Hematopoietic multipotent progenitor cell treated with erythropoietin and hydrocortisone succinate and interleukin-3 and kit ligand, for 6 days (in vitro differentiated cells): Measurements from ENCODE around the gene IFNGR1.
"Not testable (repeated sequence)": the region's sequence is repeated elsewhere in the genome, so short reads cannot be mapped to it uniquely, and the experiment has no call there.

Source experiments
- DNase-seq: peaks from one replicate; pipeline ENCODE4 v3.0.0-alpha.2; 2015

The IFNGR1 gene

DNA sequence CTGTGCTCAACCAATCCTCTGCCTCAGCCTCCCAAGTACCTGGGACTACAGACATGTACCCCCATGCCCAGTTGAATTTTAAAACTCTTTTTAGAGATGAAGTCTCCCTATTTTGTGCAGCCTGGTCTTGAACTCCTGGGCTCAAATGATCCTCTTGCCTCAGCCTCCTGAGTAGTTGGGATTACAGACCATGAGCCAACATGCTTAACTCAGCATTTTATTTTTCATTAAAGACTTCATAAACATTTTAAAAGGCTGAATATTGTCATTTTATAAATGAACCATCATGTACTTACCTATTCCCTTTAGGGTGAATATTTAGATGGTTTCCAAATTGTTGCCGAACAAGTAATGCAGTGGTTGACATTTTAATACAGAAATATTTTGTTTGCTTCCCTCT lies 16.5 kb upstream of the IFNGR1 start:
- no peak for DNase-seq

DNA sequence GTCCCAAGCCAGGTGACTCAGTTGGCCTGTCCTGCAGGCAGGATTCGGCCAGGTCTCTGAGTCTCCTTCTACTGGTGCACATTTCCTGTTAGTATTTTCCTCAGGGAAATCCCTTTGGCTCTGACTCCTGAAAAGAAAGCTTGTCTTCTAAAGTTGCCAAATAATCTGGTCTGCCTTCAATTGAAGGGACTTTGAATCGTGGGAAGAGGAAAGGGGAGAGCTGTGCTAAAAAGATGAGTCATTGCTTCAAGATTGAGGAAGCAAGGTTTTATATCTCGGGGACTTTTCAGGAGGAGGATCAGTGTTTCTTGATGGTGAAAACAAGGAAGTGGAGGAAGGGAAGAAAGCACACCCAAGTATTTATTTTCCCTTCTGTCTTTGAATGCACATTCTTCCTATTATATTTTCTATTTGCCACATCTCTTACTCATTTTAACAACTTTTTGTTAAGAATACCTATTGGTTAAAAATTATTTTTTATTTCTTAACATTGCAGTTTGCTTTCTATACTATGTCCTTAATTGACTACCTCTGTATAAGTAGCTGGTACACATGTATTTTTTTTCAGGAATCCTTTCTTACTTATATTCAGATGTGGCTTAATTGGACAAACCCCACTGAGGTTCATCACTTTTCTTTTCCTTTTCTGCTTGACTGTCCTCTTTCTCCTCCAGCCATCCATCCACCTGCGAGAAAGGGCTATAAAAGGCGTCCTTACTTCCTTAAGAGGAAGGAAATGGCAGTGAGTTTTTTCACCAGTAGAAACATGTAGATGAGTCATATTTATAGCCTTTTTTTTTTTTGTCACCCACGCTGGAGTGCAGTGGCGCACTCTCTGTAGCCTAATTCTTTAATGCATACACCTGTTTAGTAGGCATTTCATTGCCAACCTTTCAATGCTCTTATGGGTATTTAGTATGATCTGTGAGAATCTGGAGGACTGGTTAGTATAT lies 15.0 kb upstream of the IFNGR1 start:
- peak; percentile 32 for DNase-seq

DNA sequence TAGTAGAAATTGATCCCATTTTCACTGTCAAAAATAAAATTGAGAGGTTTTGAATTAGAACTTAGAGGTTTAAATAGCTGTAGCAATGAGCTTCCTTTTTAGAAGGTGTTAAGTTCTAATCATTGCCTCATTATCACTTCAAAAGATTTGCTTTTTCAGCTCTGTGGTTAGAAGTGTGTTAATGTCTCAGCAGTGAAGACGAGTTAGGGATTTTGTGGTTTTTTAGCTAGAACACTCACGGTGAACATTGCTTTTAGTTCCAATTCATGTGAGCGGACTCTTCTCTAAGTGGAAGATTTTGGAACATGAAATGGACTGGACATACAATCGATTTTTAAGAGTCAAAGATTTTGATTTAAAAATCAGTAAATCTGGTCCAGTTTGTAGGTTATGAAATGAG lies 12.7 kb upstream of the IFNGR1 start:
- DNase-seq: no peak

DNA sequence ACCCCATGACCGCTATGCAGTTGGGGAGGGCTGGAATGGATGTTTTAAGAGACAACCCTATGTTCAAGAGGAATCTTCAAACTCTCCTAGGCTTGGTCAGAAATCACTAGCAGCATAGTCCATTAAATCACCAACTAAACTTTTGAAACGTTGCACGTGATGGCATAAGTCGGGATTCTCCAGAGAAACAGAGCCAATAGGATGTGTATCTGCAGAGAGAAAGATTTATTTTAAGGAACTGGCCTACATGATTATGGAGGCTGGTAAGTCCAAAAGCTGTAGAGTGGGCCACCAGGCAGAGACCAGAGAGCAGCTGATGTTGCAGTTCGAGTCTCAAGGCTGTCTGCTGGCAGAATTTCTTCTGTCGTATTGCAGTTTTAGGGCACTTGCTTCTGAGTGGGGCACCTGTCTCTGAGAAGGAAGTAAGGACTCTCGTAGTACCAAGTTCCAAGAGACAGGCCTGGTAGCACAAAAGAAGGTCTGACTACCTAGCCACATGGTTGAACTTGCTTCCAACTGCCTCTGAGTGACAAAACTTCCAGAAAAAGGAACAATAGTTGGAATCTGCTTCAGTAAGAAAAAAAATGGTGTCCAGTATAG lies 11.9 kb upstream of the IFNGR1 start:
- no peak for DNase-seq

DNA sequence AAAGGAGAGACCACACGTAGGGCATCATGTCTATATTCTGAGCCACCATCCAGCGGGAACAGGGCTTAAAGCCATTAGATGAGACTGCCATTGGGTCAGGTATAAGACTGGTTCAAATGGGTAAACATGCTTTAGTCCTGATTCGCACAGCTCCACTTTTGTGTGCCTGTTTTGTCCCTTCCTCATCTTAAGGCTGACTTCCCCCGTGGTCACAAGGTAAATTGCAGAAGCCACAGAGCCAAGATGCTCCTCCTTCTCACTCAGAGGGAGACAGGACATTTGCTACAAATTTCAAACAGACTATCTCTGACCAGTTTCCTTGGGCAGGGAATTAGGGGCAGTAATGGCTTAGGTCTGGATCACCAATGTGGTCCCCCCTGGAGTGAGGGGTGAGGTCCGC lies 11.4 kb upstream of the IFNGR1 start:
- DNase-seq: peak; percentile 22

DNA sequence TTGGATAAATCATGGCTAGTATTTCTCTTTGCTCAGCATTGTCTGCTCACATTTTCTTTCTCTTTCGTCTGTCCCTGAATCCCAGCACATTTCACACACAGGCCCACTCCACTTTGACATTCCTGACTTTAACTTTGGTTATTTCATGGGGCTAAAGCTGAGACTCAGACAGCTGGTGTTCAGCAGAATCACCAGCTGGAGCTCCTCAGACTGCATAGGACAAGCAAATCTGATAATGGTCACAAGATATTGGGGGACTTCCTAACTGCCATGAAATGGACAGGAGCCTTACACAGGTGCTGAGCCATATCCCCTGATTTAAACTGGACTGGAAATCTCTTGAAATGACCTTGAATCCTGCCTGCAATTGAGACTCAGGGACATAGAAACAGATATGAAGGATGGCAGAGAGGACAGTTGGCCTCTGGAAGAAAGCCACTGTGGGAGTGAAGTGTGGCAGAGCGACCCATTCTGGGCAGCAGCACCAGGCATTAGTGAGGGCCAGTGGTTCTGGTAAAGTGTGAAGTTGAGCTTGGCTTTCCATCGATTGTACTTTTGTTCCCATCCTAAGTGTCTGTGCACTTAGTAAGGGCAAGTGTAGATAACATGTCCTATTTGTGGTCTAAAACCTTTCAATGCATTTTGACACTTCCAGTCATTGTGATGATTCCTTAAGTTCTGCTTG lies 10.0 kb upstream of the IFNGR1 start:
- DNase-seq: no peak

DNA sequence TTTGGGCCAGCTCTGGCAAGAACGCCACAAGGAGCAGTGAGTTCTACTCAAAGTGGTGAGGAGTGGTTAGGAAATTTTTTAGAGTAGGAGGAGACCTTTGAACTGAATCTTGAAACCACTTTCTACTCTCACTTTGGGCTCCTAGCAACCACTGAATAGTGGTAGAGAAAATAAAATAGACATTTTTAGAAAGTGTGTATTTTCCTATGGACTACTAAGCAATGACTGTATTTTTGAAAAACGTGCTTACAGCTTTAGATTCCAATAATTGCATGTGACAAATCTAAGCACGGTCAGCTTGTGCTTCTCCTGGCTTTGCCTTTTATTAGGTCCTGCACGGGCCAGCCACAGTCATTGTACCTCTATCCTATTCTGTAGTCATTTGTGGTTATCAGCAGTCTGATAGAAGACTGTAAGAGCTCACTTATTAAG lies 8.7 kb upstream of the IFNGR1 start:
- DNase-seq: no peak

DNA sequence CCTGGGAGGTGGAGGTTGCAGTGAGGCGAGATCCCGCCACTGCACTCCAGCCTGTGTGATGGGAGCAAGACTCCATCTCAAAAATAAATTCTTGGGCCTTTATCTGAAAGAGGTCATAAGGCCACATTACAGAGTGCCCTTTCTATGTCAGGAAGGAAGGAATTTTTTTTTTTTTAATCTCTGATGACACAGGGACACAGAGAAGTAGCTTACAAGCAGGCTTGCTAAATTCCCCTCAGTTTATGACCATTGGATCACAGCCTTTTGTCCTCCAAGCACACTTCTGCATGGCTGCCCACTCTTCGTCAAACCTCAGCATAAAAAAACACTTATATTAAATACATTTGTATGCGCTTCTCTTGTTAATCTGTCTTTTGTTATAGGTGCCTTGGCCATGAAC lies 7.5 kb upstream of the IFNGR1 start:
- DNase-seq: no peak

DNA sequence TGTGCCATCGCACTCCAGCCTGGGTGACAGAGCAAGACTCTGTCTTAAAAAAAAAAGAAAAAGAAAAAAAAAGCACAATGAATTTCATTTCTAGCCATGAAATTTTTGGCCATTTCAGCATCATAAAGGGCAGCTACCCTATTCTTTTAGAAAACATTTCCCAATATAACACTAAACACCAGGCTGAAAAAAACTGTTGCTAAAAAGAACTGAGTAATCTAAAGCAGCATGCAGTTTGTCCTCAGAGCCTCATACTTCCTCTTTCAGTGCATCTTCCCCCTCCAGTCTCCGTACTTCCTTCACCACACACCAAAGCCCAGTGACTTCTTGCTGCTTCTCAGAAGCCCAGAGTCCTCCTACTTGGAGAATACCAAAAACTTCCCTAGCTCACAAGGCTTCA lies 5.6 kb upstream of the IFNGR1 start:
- DNase-seq: peak; percentile 78

DNA sequence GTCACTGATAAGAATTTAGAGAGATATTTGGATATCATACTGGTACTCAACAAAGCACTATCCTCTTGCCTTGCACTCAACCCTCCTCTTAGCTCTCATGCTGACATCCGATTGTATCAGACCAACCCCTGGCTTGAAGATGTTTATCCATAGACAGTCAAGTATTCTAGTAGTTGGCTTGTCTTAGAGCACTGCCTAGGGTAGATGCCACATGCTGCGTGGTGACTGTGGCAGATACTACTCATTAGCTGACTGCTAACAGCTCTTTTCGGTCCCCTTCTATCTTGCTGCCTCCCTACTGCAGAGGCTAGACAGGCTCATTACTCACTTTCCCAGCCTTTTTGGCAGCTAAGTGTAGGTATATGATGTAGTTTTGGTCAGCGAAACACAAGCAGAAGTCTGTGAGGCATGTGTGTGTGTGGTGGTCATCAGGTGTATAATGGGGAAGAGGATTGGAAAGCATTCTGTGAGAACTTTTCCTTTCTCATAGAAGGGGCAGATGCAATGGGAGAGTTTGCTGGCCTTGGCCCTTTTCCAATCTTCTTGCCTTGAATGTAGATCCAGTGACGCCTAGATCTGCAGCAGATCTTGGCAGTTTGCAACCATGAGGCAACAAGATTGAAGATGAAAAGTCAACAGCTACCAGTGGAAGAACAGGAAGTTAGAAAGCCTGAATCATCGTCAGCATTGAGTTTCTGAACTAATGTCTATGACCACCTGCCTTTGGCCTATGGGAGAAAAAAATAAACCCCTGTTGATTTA lies 4.4 kb upstream of the IFNGR1 start:
- DNase-seq: peak; percentile 80

DNA sequence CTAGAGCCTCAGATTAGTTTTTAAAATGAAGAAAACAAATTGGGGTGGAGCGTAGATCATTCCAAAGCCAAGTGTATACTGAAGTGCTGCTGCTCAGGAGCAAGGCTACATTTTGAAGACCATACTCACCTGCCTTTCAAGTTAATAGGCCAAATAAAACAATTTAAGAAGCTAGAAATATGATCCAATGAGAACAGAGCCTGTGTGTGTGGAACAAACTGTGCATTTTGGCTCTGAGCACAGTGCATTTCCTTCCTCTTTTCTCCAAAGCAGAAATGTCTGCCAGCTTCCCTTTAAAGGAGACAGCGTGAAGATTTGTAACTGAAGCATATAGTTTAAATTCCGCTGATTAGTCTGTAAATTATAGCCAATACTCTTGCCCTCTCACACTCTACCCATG lies 3.2 kb upstream of the IFNGR1 start:
- peak; percentile 75 for DNase-seq

DNA sequence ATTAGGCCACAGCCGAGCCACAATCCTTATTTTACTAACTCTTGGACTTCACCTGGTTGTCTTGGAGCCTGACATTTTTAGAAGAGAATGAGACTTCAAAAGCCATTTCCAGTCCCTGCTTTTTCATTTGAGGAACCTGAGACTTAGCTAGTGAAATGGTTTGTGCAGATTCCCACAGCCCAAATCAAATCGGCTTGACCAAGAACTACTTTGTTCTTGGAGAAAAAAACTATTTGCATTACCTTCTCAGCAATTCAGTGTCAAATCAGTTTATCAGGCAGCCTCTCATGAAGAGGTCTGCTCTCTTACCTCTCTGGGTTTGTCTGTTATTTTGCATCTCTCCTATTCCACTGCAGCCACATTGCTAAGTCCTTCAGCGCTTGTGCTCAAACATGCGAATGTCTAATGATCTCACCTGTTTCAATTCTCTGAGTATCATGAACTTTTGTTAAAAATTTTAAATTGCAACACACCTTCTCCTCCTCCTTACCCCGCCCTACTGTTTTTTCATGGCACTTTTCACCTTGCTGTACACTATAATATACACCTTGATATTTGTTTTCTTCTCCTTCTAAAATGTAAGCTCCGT lies 573 bp upstream of the IFNGR1 start:
- DNase-seq: no peak

DNA sequence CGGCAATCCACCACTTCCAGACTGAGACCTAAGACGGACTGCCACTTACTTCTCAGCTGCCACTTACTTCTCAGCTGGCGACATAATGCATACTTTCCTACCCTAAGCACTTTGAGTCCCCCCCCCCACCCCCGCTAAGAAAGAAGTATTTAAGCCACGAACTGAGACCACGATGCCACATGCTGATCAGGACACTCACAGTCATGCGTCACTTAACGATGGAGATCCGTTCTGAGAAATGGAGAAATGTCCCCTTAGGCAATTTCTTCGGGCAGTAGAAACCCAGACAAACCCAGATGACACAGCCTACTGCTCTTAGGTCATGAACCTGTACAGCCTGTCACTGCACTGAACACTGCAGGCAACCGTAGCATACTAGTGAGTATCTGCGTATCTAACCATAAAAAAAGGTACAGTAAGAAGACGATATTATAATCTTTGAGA lies 690 bp downstream of the IFNGR1 start:
- peak; percentile 76 for DNase-seq

DNA sequence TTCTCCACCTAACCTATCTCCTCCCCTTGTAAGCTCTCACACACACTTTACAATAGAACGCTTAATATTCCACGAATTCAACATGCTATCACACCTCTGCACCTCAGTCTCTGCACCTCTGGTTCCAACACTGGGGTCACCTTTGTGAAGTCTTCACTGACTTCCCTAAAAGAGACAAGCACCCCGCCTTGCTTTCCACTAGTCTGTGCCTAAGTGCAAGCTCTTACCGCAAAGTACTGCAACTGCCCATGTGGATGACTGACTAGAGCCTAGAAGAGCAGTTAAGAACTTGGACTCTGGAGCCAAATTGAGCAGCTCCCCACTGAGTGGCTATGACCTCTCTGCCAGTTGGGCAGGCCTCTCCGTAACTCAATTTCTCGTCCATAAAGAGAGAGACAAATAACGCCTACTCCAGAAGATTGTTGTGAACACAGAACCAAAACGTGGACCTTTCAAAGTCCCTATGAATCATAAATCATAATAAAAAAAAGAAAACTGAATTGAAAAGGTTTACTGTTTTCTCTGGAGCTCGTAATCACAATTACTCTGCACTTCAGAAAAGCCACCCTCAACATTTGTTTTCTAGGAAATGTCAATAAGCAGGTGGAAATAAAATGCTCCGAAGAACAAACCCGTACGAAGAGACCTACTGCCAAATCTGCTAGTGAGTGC lies 1.2 kb downstream of the IFNGR1 start:
- DNase-seq: peak; percentile 81

DNA sequence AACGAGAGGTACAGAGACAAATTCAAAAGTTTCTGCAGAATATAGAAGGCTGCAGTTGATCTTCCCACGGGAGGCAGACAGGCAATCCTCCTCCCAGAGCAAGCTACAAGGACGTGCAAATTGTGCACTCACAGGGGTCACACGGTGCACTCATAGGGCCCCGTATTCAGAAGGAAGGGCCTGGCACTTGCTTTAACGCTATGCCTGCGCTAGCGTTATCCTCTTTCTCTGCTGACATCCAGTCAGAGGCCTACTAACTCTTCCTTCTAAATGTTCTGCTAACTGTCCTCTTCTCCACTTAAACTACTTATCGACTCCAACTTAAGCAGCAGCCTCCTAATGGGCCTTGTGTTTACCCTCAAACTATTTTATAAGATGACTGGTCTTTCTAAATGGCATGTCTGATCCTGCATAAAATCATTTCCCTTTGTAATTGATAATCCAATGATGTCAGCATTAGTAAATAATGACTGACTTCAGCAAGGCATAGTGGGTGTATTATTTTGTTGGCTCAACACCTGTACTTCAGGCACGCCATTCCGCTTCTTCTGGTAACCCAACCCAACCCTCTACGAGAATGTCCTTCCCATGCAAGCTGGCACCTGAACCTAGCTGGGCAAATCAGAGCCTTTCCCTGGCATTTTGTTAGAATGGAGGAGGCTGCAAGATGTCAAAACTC lies 2.2 kb downstream of the IFNGR1 start:
- DNase-seq: no peak

DNA sequence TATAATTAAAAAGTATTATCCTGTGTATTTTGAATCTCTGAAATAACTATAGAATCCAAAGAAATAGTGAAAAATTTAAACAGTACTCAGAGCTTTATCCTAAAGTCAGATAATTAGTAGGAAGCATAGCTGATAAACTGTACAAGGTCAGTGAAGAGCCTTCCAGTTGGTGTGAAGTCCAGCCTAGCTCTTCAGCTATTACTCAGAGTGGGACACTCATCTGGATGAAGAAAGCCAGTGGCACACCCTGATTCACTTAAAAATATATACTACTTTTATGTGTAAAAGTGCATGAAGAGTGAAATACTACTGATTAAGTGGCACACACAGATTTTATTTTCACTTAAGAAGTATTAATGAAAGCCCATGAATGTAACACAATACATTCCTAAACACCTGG lies 3.1 kb downstream of the IFNGR1 start:
- DNase-seq: no peak

DNA sequence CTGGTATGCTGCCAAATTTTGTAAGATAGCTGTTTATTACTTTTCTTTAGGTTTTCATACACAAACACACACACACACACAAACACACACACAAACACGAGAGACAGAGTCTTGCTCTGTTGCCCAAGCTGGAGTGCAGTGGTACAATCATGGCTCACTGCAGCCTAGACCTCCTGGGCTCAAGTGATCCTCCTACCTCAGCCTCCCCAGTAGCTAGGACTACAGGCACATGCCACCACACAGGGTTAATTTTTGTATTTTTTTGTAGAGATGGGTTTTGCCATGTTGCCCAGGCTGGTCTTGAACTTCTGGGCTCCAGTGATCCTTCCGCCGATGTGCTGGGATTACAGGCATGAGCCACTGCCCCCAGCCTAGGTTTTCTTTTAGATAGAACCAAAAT lies 3.6 kb downstream of the IFNGR1 start:
- not testable (repeated sequence) for DNase-seq

DNA sequence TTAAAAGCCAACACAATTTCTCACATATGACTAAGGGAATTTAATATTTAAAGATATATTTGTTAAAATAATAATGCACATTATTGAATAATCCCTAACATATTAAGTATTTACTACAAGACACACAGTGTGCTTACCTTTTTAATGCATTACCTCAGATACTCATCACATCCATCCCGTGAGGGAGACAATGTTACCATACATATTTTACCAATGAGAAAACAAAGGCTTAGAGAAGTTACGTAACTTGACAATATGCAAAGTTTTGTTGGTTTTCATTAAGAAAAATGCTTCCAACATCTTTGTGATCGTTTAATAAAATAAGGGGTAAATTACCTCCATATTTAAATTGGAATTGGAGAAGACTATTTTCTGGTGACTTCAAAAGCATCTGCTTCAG lies 4.3 kb downstream of the IFNGR1 start:
- DNase-seq: no peak

DNA sequence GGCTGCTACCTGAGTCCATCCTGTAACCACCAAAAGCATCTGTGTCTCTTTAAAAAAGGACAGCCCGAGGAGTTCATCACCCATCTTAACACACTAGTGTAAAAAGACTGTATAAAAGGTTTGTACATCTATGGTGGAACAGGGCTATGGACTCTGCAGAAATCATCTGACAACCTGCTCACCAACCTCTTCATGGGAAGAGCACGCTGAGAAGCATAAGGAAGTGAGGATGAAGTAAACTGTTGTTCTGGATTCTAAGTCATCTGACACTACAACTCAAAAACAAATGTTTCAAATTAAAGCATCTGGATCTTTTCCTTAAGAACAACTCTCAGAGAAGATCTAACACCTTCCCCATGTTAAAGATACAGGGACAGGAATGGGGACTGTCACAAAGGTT lies 5.4 kb downstream of the IFNGR1 start:
- DNase-seq: no peak

DNA sequence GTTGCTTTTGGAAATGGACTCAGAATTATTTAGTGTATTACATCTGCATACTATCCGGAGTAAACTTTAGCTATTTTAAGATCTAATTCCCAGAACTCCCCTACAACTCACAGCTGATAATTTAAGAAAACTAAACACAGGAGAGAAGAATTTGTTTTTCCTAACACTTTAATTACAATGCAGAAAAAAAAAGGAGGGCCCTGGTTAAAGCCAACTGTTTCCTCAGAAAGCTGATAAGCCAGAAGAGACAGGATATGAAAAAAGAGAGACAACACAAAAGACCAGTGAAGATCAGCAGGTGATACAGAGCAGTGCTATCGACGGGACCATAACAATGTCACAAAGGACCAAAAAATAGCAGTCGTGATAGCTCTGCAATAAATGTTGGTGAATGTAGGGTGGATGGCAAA lies 5.8 kb downstream of the IFNGR1 start:
- peak; percentile 67 for DNase-seq

DNA sequence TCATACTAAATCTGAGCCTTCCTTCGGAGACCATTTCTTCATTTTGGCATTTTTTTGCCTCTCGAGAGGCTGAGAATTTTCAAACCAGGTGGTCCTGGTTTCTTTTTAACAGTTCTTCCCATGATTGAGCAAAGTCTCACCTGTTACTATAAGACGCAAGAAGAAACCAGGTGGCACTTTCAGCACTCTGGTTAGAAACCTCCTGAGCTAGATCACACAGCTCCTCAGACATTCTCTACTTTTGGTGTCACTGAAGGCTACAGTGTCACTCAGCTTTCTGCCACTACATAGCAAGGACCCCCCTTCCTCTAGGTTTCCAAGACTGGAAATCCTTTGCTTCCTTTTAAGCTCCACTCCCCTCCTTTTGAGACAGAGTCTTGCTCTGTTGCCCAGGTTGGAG lies 7.3 kb downstream of the IFNGR1 start:
- DNase-seq: no peak
